Upper lobe of left lung (tissue), 6 donors: ENCODE results near the gene NGB. TPM values are rescaled to one million over a fixed set of nuclear protein-coding genes. Genes with fewer than 3 reads are reported as not detected.

Source experiments
- ATAC-seq, 2 donors: fragments of 200-7000 bp; cut with Tn5 transposase; one replicate each; pipeline ENCODE4 v1.9.1; 2022; ENCODE audit warnings: mild to moderate bottlenecking in 2 of 2, moderate library complexity in 2 of 2; ENCODE audit not compliant: low FRiP score in 2 of 2
- DNase-seq, 2 donors: peaks; one replicate each; pipeline ENCODE4 v3.0.0-alpha.2; 2019 to 2020
- H3K27ac ChIP-seq, 4 donors: fragments of 200-600 bp; sonication (generic); one replicate each; pipeline ENCODE4 v1.5.1; 2016 to 2019
- H3K27me3 ChIP-seq, 4 donors: fragments of 200-600 bp; sonication (generic); one replicate each; pipeline ENCODE4 v1.5.1; 2017 to 2019
- H3K36me3 ChIP-seq, 4 donors: fragments of 200-600 bp; sonication (generic); one replicate each; pipeline ENCODE4 v1.5.1; 2016 to 2019
- H3K4me1 ChIP-seq, 4 donors: fragments of 200-600 bp; sonication (generic); one replicate each; pipeline ENCODE4 v1.5.1; 2018 to 2019
- H3K4me3 ChIP-seq, 4 donors: fragments of 200-600 bp; sonication (generic); one replicate each; pipeline ENCODE4 v1.5.1; 2017 to 2019; ENCODE audit warnings: mild to moderate bottlenecking in 2 of 4, moderate library complexity in 1 of 4
- H3K9me3 ChIP-seq, 4 donors: fragments of 200-600 bp; sonication (generic); one replicate each; pipeline ENCODE4 v1.5.1; 2018 to 2019
- CTCF ChIP-seq, 6 experiments: fragments of 450-650 bp in 4 of 6; fragments of 200-600 bp in 2 of 6; sonication (generic) in 2 of 6; IDR thresholded peaks; one replicate each; pipeline ENCODE4 v1.5.1; 2016 to 2019; ENCODE audit warnings: antibody characterized with exemption in 6 of 6
- EP300 ChIP-seq, 4 donors: sonication (generic); formaldehyde crosslinking; IDR thresholded peaks; one replicate each; pipeline ENCODE4 v1.5.1; 2017; ENCODE audit warnings: antibody characterized with exemption in 4 of 4, control low read depth in 2 of 4
- POLR2A ChIP-seq, 4 donors: fragments of 450-650 bp; IDR thresholded peaks; one replicate each; pipeline ENCODE4 v1.5.1; 2016 to 2017; ENCODE audit warnings: antibody characterized with exemption in 4 of 4, mild to moderate bottlenecking in 2 of 4
- POLR2AphosphoS5 ChIP-seq, 2 donors: sonication (generic); formaldehyde crosslinking; IDR thresholded peaks; one replicate each; pipeline ENCODE4 v1.5.1; 2017; ENCODE audit warnings: antibody characterized with exemption in 2 of 2
- WGBS, 2 donors: methylation state at CpG; one replicate each; pipeline ENCODE4 v1.1.5; 2017 to 2018; 5-methylcytosine and 5-hydroxymethylcytosine counted together
- total RNA-seq, 6 donors: library from RNA; depleted of rRNA in 4 of 6; stranded (reverse); fragments of >200 nt in 4 of 6; gene quantifications; one replicate each; pipeline versions ENCODE4 v1.1.0 to v1.2.1, GENCODE V29; 2016 to 2021
- donor health status: DM: no; HTN: no; CAD: no; lungs with moderate emphysema.
- donor health status: DM: no; HTN: yes; CAD: no; lungs with severe emphysema.

NGB gene
- total RNA-seq, 6 donors from 2014 or later, result 0.30 TPM; not detected in 5

- Histone ChIP-seq H3K27ac (no peak overlapping the region), H3K9me3 (peaks cover 0 to 14% (median 8%) of the 10 kb centered on the region in 4 donors)
These were observed 6.4 kb downstream of the NGB start for GRCh38 chr14:77264466-77265186.

GRCh38 chr14:77260631-77261030 lies 10.4 kb downstream of the NGB start:
- Histone ChIP-seq H3K9me3 (no peaks in the 10 kb centered on the region), H3K27me3 (no peaks in the 10 kb centered on the region), H3K4me1 (no peaks in the 10 kb centered on the region), H3K27ac (no peak overlapping the region), H3K4me3 (no peak overlapping the region), H3K36me3 (no peaks in the 10 kb centered on the region)
- ATAC-seq (no peak), DNase-seq (no peak)
- WGBS, 2 donors, result 36 to 83% methylated on average over 1 to 10 of the region's 10 CpGs
- TF ChIP-seq CTCF (IDR thresholded peaks at IDR 0.05), result no peak
- TF ChIP-seq EP300 (IDR thresholded peaks at IDR 0.05), result no peak
- TF ChIP-seq POLR2A (IDR thresholded peaks at IDR 0.05), result no peak
- no peak for TF ChIP-seq POLR2AphosphoS5 (IDR thresholded peaks at IDR 0.05)

More at GRCh38 chr14:77264466-77265186, 6.4 kb downstream of the NGB start:
- Histone ChIP-seq H3K4me1 (no peaks in the 10 kb centered on the region), H3K36me3 (no peaks in the 10 kb centered on the region), H3K27me3 (no peaks in the 10 kb centered on the region), H3K4me3 (no peak overlapping the region)
- no peak for ATAC-seq
- WGBS, 2 donors, result 80 to 84% methylated on average over 13 to 16 of the region's 16 CpGs
- DNase-seq, result peak in 1 of 2 donors; percentile 62
- TF ChIP-seq POLR2AphosphoS5 (IDR thresholded peaks at IDR 0.05) (no peak), EP300 (IDR thresholded peaks at IDR 0.05) (no peak), CTCF (IDR thresholded peaks at IDR 0.05) (no peak), POLR2A (IDR thresholded peaks at IDR 0.05) (no peak)

- WGBS, 2 donors, result 85 to 90% methylated on average over 8 to 11 of the region's 11 CpGs
- ATAC-seq, result no peak
- DNase-seq, result no peak
- no peak for TF ChIP-seq CTCF (IDR thresholded peaks at IDR 0.05)
- no peak for TF ChIP-seq EP300 (IDR thresholded peaks at IDR 0.05)
- no peak for TF ChIP-seq POLR2AphosphoS5 (IDR thresholded peaks at IDR 0.05)
- no peak for TF ChIP-seq POLR2A (IDR thresholded peaks at IDR 0.05)
- Histone ChIP-seq H3K36me3 (no peaks in the 10 kb centered on the region), H3K4me1 (no peaks in the 10 kb centered on the region), H3K27me3 (no peaks in the 10 kb centered on the region), H3K9me3 (no peaks in the 10 kb centered on the region), H3K4me3 (no peak overlapping the region), H3K27ac (no peak overlapping the region)
These were observed 10.8 kb downstream of the NGB start for GRCh38 chr14:77260199-77260598.

- DNase-seq (no peak), ATAC-seq (no peak)
- Histone ChIP-seq H3K36me3 (no peaks in the 10 kb centered on the region), H3K27ac (no peak overlapping the region), H3K4me1 (no peaks in the 10 kb centered on the region), H3K9me3 (no peaks in the 10 kb centered on the region), H3K27me3 (no peaks in the 10 kb centered on the region), H3K4me3 (no peak overlapping the region)
- 55 to 75% methylated on average over 5 to 10 of the region's 11 CpGs for WGBS, 2 donors
- no peak for TF ChIP-seq POLR2A (IDR thresholded peaks at IDR 0.05)
- TF ChIP-seq POLR2AphosphoS5 (IDR thresholded peaks at IDR 0.05), result no peak
- no peak for TF ChIP-seq CTCF (IDR thresholded peaks at IDR 0.05)
- TF ChIP-seq EP300 (IDR thresholded peaks at IDR 0.05), result no peak
These were observed 11.8 kb downstream of the NGB start for GRCh38 chr14:77259025-77259715.
